8988T (cell line): ENCODE measurements around the gene SOX8.
A peak's percentile ranks its signal among the peaks of the same experiment; 100 is the strongest.

Experiments used
- DNase-seq: peaks from one replicate; pipeline ENCODE4 v3.0.0; 2011

SOX8 gene

GRCh38 chr16:959232-960040 lies 22.1 kb upstream of the SOX8 start:
- no peak for DNase-seq

GRCh38 chr16:962366-962765 lies 19.2 kb upstream of the SOX8 start:
- DNase-seq = no peak

GRCh38 chr16:962901-963814 lies 18.4 kb upstream of the SOX8 start:
- DNase-seq = no peak

GRCh38 chr16:963913-964312 lies 17.7 kb upstream of the SOX8 start:
- DNase-seq = no peak

GRCh38 chr16:964356-965035 lies 17.1 kb upstream of the SOX8 start:
- no peak for DNase-seq

GRCh38 chr16:965036-965395 lies 16.6 kb upstream of the SOX8 start:
- no peak for DNase-seq

GRCh38 chr16:965487-965886 lies 16.1 kb upstream of the SOX8 start:
- no peak for DNase-seq

- no peak for DNase-seq
These were observed 15.5 kb upstream of the SOX8 start for GRCh38 chr16:966035-966434.

- DNase-seq = no peak
These were observed 15.1 kb upstream of the SOX8 start for GRCh38 chr16:966505-966904.

GRCh38 chr16:967077-967541 lies 14.5 kb upstream of the SOX8 start:
- no peak for DNase-seq

- DNase-seq = no peak
These were observed 13.8 kb upstream of the SOX8 start for GRCh38 chr16:967546-968295.

- no peak for DNase-seq
These were observed 12.9 kb upstream of the SOX8 start for GRCh38 chr16:968620-969019.

- DNase-seq = no peak
These were observed 11.8 kb upstream of the SOX8 start for GRCh38 chr16:969508-970385.

- no peak for DNase-seq
These were observed 11.2 kb upstream of the SOX8 start for GRCh38 chr16:970386-970765.

- DNase-seq = peak; percentile 89
These were observed 10.6 kb upstream of the SOX8 start, which contains the start of gene LMF1 for GRCh38 chr16:970766-971581. TSS of gene LMF1 (minus strand) at chr16:970984. CDS start at chr16:970980, 4 bp downstream.

- no peak for DNase-seq
These were observed 10.0 kb upstream of the SOX8 start for GRCh38 chr16:971582-971905.

GRCh38 chr16:971981-972315 lies 9.6 kb upstream of the SOX8 start:
- no peak for DNase-seq

- no peak for DNase-seq
These were observed 9.1 kb upstream of the SOX8 start for GRCh38 chr16:972316-973002.

GRCh38 chr16:973366-973765 lies 8.2 kb upstream of the SOX8 start:
- DNase-seq = no peak

GRCh38 chr16:974001-974601 lies 7.5 kb upstream of the SOX8 start:
- DNase-seq = no peak
